Measurements from ENCODE around the gene NRL. TPM values are rescaled to one million over a fixed set of nuclear protein-coding genes. Genes with fewer than 3 reads are reported as not detected.

Gene NRL
- total RNA-seq, 1 experiment from 2014 or later, result 0.66 TPM

DNA sequence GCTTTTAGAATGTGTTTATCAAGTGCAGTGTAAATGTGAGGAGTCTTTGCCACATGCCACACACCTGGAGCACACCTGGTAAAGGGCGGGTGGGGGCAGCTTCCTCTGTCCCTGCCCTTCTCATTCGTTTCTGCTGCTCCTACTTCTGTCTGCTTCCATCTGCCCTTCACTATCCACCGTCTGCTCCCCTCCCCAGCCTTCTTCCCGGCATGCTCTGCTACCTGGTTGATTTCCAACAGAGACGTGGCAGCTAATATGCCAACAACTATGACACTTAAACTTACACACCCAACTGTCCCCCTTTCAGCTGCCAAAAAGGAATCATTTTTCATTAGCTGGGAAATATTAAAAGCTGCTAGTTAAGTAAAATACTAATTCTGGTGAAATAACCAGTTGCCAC is 72.0 kb downstream of the NRL start:
- no peak overlapping the region for H3K9ac ChIP-seq (ENCODE audit: low read length)
- no peak for DNase-seq (ENCODE audit: low read depth, low spot score)
- H4K20me1 ChIP-seq (ENCODE audit: insufficient read depth), result no peaks in the 10 kb centered on the region
- H3K27ac ChIP-seq (ENCODE audit: low read depth, low read length), result no peak overlapping the region
- ATAC-seq, result no peak
- H3K4me1 ChIP-seq (ENCODE audit: control insufficient read depth in 1 of 2, insufficient read depth in 2 of 2, low read length in 2 of 2), result peaks cover 2 to 3% of the 10 kb centered on the region in 2 experiments; a peak in 2 of 4 replicates
- POLR2A ChIA-PET, result no interaction called here
- no peaks in the 10 kb centered on the region for H3K36me3 ChIP-seq (ENCODE audit: control insufficient read depth in 1 of 2, insufficient read depth in 2 of 2, low read length in 2 of 2)
- CTCF ChIA-PET, result no interaction called here
- RAD21 ChIA-PET (ENCODE audit: low non-redundant PET in 1 of 2, low total read pairs in 2 of 2, uncharacterized antibody in 2 of 2, unreplicated experiment in 2 of 2), result no interaction called here
- no peaks in the 10 kb centered on the region for H3K9me3 ChIP-seq (ENCODE audit: control insufficient read depth in 1 of 2, insufficient read depth in 1 of 2, low read depth in 1 of 2, low read length in 2 of 2)
- H3K4me2 ChIP-seq (ENCODE audit: low read length), result no peak overlapping the region
- no peak for TF ChIP-seq EGR1 (IDR thresholded peaks at IDR 0.05; ENCODE audit: low read depth)
- H3K9me2 ChIP-seq (ENCODE audit: insufficient read depth), result no peaks in the 10 kb centered on the region
- H3K27me3 ChIP-seq (ENCODE audit: insufficient read depth, low read length), result no peaks in the 10 kb centered on the region
- no peaks in the 10 kb centered on the region for H3K79me2 ChIP-seq (ENCODE audit: insufficient read depth, low read length)
- H2AFZ ChIP-seq (ENCODE audit: low read depth, low read length, poor library complexity, severe bottlenecking), result no peak overlapping the region
- intact Hi-C loops (cut with micrococcal nuclease), result no loop called here
- no peak overlapping the region for H3K4me3 ChIP-seq (replicated peaks in 1 of 2; ENCODE audit: low read depth in 1 of 2, low read length in 2 of 2)
- BruUV-seq (replicated peaks), result no TSS peak

DNA sequence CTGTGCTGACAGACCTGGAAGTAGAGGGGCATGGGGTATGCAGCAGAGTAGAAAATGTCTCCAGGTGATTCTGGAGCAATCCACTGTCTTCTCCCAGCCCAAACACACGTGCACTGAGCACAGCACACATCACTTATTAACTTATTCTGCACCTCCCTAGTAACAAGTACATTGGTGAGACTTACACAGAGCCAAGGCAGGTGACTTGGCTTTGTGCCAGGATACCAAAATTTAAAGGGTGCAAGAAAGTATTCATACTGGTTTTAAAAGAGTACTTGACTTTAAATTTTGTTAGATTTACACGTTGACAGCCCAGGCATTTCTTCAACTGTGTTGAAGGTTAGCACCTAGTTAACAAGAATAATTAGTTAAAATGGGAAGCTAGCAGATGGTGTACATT is 74.1 kb downstream of the NRL start:
- DNase-seq (ENCODE audit: low read depth, low spot score) (no peak), ATAC-seq (no peak)
- ChIA-PET POLR2A (no interaction called here), CTCF (interaction anchor here (1.0 kb wide), 1 partner anchor 18 kb away, joined by 3 read pairs; no protein-coding TSS in a partner anchor), RAD21 (ENCODE audit: low non-redundant PET in 1 of 2, low total read pairs in 2 of 2, uncharacterized antibody in 2 of 2, unreplicated experiment in 2 of 2) (no interaction called here)
- peaks cover 11 to 20% of the 10 kb centered on the region in 2 experiments; a peak in 3 of 4 replicates for H3K4me1 ChIP-seq (ENCODE audit: control insufficient read depth in 1 of 2, insufficient read depth in 2 of 2, low read length in 2 of 2)
- no peak overlapping the region for H3K9ac ChIP-seq (ENCODE audit: low read length)
- no peak overlapping the region for H3K4me2 ChIP-seq (ENCODE audit: low read length)
- H3K36me3 ChIP-seq (ENCODE audit: control insufficient read depth in 1 of 2, insufficient read depth in 2 of 2, low read length in 2 of 2), result no peaks in the 10 kb centered on the region
- no peak for TF ChIP-seq JUND (IDR thresholded peaks at IDR 0.05)
- no peak for TF ChIP-seq ZFX (IDR thresholded peaks at IDR 0.05)
- TF ChIP-seq EZH2phosphoT487 (IDR thresholded peaks at IDR 0.05; ENCODE audit: borderline replicate concordance), result no peak
- no peak for TF ChIP-seq FOSL1 (IDR thresholded peaks at IDR 0.05; ENCODE audit: low read depth)
- TF ChIP-seq SP1 (IDR thresholded peaks at IDR 0.05; ENCODE audit: low read depth), result no peak
- TF ChIP-seq, protein P1, sequence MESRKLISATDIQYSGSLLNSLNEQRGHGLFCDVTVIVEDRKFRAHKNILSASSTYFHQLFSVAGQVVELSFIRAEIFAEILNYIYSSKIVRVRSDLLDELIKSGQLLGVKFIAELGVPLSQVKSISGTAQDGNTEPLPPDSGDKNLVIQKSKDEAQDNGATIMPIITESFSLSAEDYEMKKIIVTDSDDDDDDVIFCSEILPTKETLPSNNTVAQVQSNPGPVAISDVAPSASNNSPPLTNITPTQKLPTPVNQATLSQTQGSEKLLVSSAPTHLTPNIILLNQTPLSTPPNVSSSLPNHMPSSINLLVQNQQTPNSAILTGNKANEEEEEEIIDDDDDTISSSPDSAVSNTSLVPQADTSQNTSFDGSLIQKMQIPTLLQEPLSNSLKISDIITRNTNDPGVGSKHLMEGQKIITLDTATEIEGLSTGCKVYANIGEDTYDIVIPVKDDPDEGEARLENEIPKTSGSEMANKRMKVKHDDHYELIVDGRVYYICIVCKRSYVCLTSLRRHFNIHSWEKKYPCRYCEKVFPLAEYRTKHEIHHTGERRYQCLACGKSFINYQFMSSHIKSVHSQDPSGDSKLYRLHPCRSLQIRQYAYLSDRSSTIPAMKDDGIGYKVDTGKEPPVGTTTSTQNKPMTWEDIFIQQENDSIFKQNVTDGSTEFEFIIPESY (IDR thresholded peaks at IDR 0.05; ENCODE audit: extremely low read depth, insufficient replicate concordance, low read length), result no peak
- no peak for TF ChIP-seq SRF (IDR thresholded peaks at IDR 0.05; ENCODE audit: low read depth)
- no peak for TF ChIP-seq YY1 (IDR thresholded peaks at IDR 0.05; ENCODE audit: extremely low read depth, insufficient replicate concordance, low read depth, low read length)
- no peak for TF ChIP-seq ELF1 (IDR thresholded peaks at IDR 0.05; ENCODE audit: borderline replicate concordance, low read depth)
- TF ChIP-seq, protein P2, sequence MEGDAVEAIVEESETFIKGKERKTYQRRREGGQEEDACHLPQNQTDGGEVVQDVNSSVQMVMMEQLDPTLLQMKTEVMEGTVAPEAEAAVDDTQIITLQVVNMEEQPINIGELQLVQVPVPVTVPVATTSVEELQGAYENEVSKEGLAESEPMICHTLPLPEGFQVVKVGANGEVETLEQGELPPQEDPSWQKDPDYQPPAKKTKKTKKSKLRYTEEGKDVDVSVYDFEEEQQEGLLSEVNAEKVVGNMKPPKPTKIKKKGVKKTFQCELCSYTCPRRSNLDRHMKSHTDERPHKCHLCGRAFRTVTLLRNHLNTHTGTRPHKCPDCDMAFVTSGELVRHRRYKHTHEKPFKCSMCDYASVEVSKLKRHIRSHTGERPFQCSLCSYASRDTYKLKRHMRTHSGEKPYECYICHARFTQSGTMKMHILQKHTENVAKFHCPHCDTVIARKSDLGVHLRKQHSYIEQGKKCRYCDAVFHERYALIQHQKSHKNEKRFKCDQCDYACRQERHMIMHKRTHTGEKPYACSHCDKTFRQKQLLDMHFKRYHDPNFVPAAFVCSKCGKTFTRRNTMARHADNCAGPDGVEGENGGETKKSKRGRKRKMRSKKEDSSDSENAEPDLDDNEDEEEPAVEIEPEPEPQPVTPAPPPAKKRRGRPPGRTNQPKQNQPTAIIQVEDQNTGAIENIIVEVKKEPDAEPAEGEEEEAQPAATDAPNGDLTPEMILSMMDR (IDR thresholded peaks at IDR 0.05 in 2 of 3, conservative IDR thresholded peaks at IDR 0.05 in 1 of 3; ENCODE audit: borderline replicate concordance in 1 of 3, insufficient read depth in 1 of 3, low read depth in 2 of 3, low read length in 2 of 3), result no peak
- TF ChIP-seq EGR1 (IDR thresholded peaks at IDR 0.05; ENCODE audit: low read depth), result no peak
- TF ChIP-seq EZH2 (IDR thresholded peaks at IDR 0.05), result no peak
- no peak for TF ChIP-seq CBX3 (IDR thresholded peaks at IDR 0.05; ENCODE audit: low read depth)
- intact Hi-C loops (cut with micrococcal nuclease), result no loop called here
- no peaks in the 10 kb centered on the region for H3K27me3 ChIP-seq (ENCODE audit: insufficient read depth, low read length)
- no peaks in the 10 kb centered on the region for H3K9me2 ChIP-seq (ENCODE audit: insufficient read depth)
- no peaks in the 10 kb centered on the region for H3K9me3 ChIP-seq (ENCODE audit: control insufficient read depth in 1 of 2, insufficient read depth in 1 of 2, low read depth in 1 of 2, low read length in 2 of 2)
- H3K27ac ChIP-seq (ENCODE audit: low read depth, low read length), result no peak overlapping the region
- H2AFZ ChIP-seq (ENCODE audit: low read depth, low read length, poor library complexity, severe bottlenecking), result no peak overlapping the region
- no peak overlapping the region for H3K4me3 ChIP-seq (replicated peaks in 1 of 2; ENCODE audit: low read depth in 1 of 2, low read length in 2 of 2)
- no peaks in the 10 kb centered on the region for H3K79me2 ChIP-seq (ENCODE audit: insufficient read depth, low read length)
- no peaks in the 10 kb centered on the region for H4K20me1 ChIP-seq (ENCODE audit: insufficient read depth)
- no TSS peak for BruUV-seq (replicated peaks)

All from HCT116 (cell line).